ENCODE data around the gene DSCAM.
"Not testable (repeated sequence)": the region's sequence is repeated elsewhere in the genome, so short reads cannot be mapped to it uniquely, and the experiment has no call there.

The DSCAM gene

GRCh38 chr21:40272037-40272436 is 574.9 kb downstream of the DSCAM start:
- ChIA-PET CTCF (no interaction called here), POLR2A (no interaction called here)
- peaks cover 0 to 1% (median 0%) of the 10 kb centered on the region in 5 experiments for H3K9me3 ChIP-seq (ENCODE audit: control extremely low read depth in 1 of 5, control insufficient read depth in 4 of 5, insufficient read depth in 2 of 5, low read depth in 1 of 5, low read length in 4 of 5)
- DNase-seq: no peak
- H3K4me3 ChIP-seq (ENCODE audit: control insufficient read depth in 1 of 7, extremely low read depth in 1 of 7, insufficient read depth in 4 of 7, low read depth in 2 of 7, low read length in 6 of 7): no peak overlapping the region
- WGBS (ENCODE audit: insufficient coverage): 85% methylated on average over 3 of the region's 4 CpGs
- H3K4me1 ChIP-seq (ENCODE audit: control extremely low read depth in 1 of 4, control insufficient read depth in 4 of 4, insufficient read depth in 4 of 4, low read length in 3 of 4): no peaks in the 10 kb centered on the region
- H3K36me3 ChIP-seq (ENCODE audit: control insufficient read depth in 4 of 4, insufficient read depth in 4 of 4, low read length in 3 of 4): no peaks in the 10 kb centered on the region
- H3K27ac ChIP-seq (ENCODE audit: insufficient read depth in 1 of 2, low read depth in 1 of 2, low read length in 2 of 2, poor library complexity in 1 of 2, severe bottlenecking in 2 of 2): no peak overlapping the region
- peaks cover 0 to 2% (median 0%) of the 10 kb centered on the region in 5 experiments for H3K27me3 ChIP-seq (replicated peaks in 2 of 5; ENCODE audit: control insufficient read depth in 4 of 5, insufficient read depth in 5 of 5, low read length in 4 of 5)

DNA sequence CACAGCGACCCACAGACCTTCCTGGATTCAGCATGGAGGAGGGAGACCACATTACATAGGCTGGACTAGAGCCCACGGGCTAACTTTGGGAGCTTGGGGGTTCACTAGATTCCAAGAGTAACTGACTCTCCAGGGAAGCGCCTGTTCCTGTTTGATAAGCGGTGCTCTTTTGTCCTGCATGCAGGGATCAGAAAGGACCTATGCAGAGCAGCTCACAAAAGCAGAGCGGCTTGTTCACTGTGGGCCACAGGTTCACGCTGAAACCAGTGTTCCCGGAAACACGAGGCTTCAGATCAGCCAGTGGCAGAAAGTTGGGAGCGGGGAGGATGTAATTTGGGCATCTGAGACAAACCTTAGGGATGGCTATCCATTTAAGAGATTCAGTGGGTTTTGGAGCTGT is 575.8 kb downstream of the DSCAM start:
- 53% methylated on average over 8 of the region's 9 CpGs for WGBS (ENCODE audit: insufficient coverage)
- Histone ChIP-seq H3K4me3 (ENCODE audit: control insufficient read depth in 1 of 7, extremely low read depth in 1 of 7, insufficient read depth in 4 of 7, low read depth in 2 of 7, low read length in 6 of 7) (no peak overlapping the region), H3K36me3 (ENCODE audit: control insufficient read depth in 4 of 4, insufficient read depth in 4 of 4, low read length in 3 of 4) (no peaks in the 10 kb centered on the region), H3K9me3 (ENCODE audit: control extremely low read depth in 1 of 5, control insufficient read depth in 4 of 5, insufficient read depth in 2 of 5, low read depth in 1 of 5, low read length in 4 of 5) (no peaks in the 10 kb centered on the region), H3K27ac (ENCODE audit: insufficient read depth in 1 of 2, low read depth in 1 of 2, low read length in 2 of 2, poor library complexity in 1 of 2, severe bottlenecking in 2 of 2) (no peak overlapping the region), H3K4me1 (ENCODE audit: control extremely low read depth in 1 of 4, control insufficient read depth in 4 of 4, insufficient read depth in 4 of 4, low read length in 3 of 4) (no peaks in the 10 kb centered on the region), H3K27me3 (replicated peaks in 2 of 5; ENCODE audit: control insufficient read depth in 4 of 5, insufficient read depth in 5 of 5, low read length in 4 of 5) (peaks cover 0 to 2% (median 0%) of the 10 kb centered on the region in 5 experiments)
- ChIA-PET CTCF (no interaction called here), POLR2A (no interaction called here)
- DNase-seq: no peak

DNA sequence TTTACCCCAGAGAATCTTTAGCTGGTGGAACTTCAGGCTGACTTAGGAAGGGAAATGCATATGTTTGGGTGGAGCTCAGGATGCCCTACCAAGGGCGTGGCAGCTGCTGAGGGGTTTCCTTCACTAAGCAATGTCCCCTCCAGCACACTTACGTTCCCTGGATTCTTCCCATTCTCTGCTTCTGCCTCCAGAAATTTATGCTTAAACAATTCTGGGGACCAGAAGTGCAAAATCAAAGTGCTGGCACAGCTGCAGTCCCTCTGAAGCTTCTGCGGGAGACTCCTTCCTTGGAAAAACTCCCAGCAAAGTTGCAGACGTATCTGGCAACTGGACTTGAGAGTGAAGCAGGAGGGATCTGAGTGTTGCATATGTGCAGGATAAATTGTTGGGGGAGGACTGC is 576.9 kb downstream of the DSCAM start:
- H3K9me3 ChIP-seq (ENCODE audit: control extremely low read depth in 1 of 5, control insufficient read depth in 4 of 5, insufficient read depth in 2 of 5, low read depth in 1 of 5, low read length in 4 of 5): no peaks in the 10 kb centered on the region

DNA sequence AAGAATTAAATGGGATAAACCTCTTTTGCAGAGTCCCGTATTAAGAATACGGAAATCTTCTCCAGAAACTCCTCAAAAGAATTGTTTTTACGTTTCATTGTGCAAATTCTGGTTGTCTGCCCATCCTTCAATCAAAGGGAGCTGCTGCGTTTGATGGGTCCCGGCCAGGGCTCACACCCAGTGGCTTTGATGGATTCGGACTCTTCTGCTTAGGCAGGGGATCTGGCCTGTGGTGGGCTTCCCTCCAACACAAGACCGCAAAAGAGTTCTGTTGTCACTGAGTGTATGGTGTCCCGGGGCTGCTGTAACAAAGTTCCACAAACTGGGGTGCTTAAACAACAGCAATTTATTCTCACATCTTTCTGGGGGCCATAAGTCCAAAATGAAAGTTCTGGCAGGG is 577.7 kb downstream of the DSCAM start:
- Histone ChIP-seq H3K9me3 (ENCODE audit: control extremely low read depth in 1 of 5, control insufficient read depth in 4 of 5, insufficient read depth in 2 of 5, low read depth in 1 of 5, low read length in 4 of 5) (no peaks in the 10 kb centered on the region), H3K27me3 (replicated peaks in 2 of 5; ENCODE audit: control insufficient read depth in 4 of 5, insufficient read depth in 5 of 5, low read length in 4 of 5) (peaks cover 0 to 2% (median 0%) of the 10 kb centered on the region in 5 experiments), H3K4me1 (ENCODE audit: control extremely low read depth in 1 of 4, control insufficient read depth in 4 of 4, insufficient read depth in 4 of 4, low read length in 3 of 4) (no peaks in the 10 kb centered on the region), H3K27ac (ENCODE audit: insufficient read depth in 1 of 2, low read depth in 1 of 2, low read length in 2 of 2, poor library complexity in 1 of 2, severe bottlenecking in 2 of 2) (no peak overlapping the region), H3K36me3 (ENCODE audit: control insufficient read depth in 4 of 4, insufficient read depth in 4 of 4, low read length in 3 of 4) (no peaks in the 10 kb centered on the region), H3K4me3 (ENCODE audit: control insufficient read depth in 1 of 7, extremely low read depth in 1 of 7, insufficient read depth in 4 of 7, low read depth in 2 of 7, low read length in 6 of 7) (no peak overlapping the region)
- POLR2A ChIA-PET: no interaction called here
- 95% methylated on average over 7 of the region's 8 CpGs for WGBS (ENCODE audit: insufficient coverage)
- DNase-seq: no peak
- CTCF ChIA-PET: no interaction called here

More for the DNA sequence above, 576.9 kb downstream of the DSCAM start:
- H3K36me3 ChIP-seq (ENCODE audit: control insufficient read depth in 4 of 4, insufficient read depth in 4 of 4, low read length in 3 of 4): no peaks in the 10 kb centered on the region
- 81% methylated on average over 3 of the region's 4 CpGs for WGBS (ENCODE audit: insufficient coverage)
- POLR2A ChIA-PET: no interaction called here
- DNase-seq: no peak
- H3K27ac ChIP-seq (ENCODE audit: insufficient read depth in 1 of 2, low read depth in 1 of 2, low read length in 2 of 2, poor library complexity in 1 of 2, severe bottlenecking in 2 of 2): no peak overlapping the region
- no peaks in the 10 kb centered on the region for H3K4me1 ChIP-seq (ENCODE audit: control extremely low read depth in 1 of 4, control insufficient read depth in 4 of 4, insufficient read depth in 4 of 4, low read length in 3 of 4)
- H3K4me3 ChIP-seq (ENCODE audit: control insufficient read depth in 1 of 7, extremely low read depth in 1 of 7, insufficient read depth in 4 of 7, low read depth in 2 of 7, low read length in 6 of 7): no peak overlapping the region
- H3K27me3 ChIP-seq (replicated peaks in 2 of 5; ENCODE audit: control insufficient read depth in 4 of 5, insufficient read depth in 5 of 5, low read length in 4 of 5): peaks cover 0 to 2% (median 0%) of the 10 kb centered on the region in 5 experiments
- CTCF ChIA-PET: no interaction called here

GRCh38 chr21:40258456-40258855 is 588.5 kb downstream of the DSCAM start:
- DNase-seq; CTCF ChIA-PET; H3K36me3 ChIP-seq (ENCODE audit: control insufficient read depth in 4 of 4, insufficient read depth in 4 of 4, low read length in 3 of 4); H3K27me3 ChIP-seq (replicated peaks in 2 of 5; ENCODE audit: control insufficient read depth in 4 of 5, insufficient read depth in 5 of 5, low read length in 4 of 5); H3K4me1 ChIP-seq (ENCODE audit: control extremely low read depth in 1 of 4, control insufficient read depth in 4 of 4, insufficient read depth in 4 of 4, low read length in 3 of 4); H3K9me3 ChIP-seq (ENCODE audit: control extremely low read depth in 1 of 5, control insufficient read depth in 4 of 5, insufficient read depth in 2 of 5, low read depth in 1 of 5, low read length in 4 of 5); H3K27ac ChIP-seq (ENCODE audit: insufficient read depth in 1 of 2, low read depth in 1 of 2, low read length in 2 of 2, poor library complexity in 1 of 2, severe bottlenecking in 2 of 2); POLR2A ChIA-PET; H3K4me3 ChIP-seq (ENCODE audit: control insufficient read depth in 1 of 7, extremely low read depth in 1 of 7, insufficient read depth in 4 of 7, low read depth in 2 of 7, low read length in 6 of 7): not testable (repeated sequence)
- 86% methylated on average over 2 of the region's 3 CpGs for WGBS (ENCODE audit: insufficient coverage)

- Histone ChIP-seq H3K36me3 (ENCODE audit: control insufficient read depth in 4 of 4, insufficient read depth in 4 of 4, low read length in 3 of 4) (no peaks in the 10 kb centered on the region), H3K9me3 (ENCODE audit: control extremely low read depth in 1 of 5, control insufficient read depth in 4 of 5, insufficient read depth in 2 of 5, low read depth in 1 of 5, low read length in 4 of 5) (no peaks in the 10 kb centered on the region), H3K27me3 (replicated peaks in 2 of 5; ENCODE audit: control insufficient read depth in 4 of 5, insufficient read depth in 5 of 5, low read length in 4 of 5) (peaks cover 0 to 2% (median 0%) of the 10 kb centered on the region in 5 experiments), H3K27ac (ENCODE audit: insufficient read depth in 1 of 2, low read depth in 1 of 2, low read length in 2 of 2, poor library complexity in 1 of 2, severe bottlenecking in 2 of 2) (no peak overlapping the region), H3K4me1 (ENCODE audit: control extremely low read depth in 1 of 4, control insufficient read depth in 4 of 4, insufficient read depth in 4 of 4, low read length in 3 of 4) (no peaks in the 10 kb centered on the region), H3K4me3 (ENCODE audit: control insufficient read depth in 1 of 7, extremely low read depth in 1 of 7, insufficient read depth in 4 of 7, low read depth in 2 of 7, low read length in 6 of 7) (no peak overlapping the region)
- ChIA-PET POLR2A (no interaction called here), CTCF (no interaction called here)
- 80% methylated on average over 1 of the region's 3 CpGs for WGBS (ENCODE audit: insufficient coverage)
- no peak for DNase-seq
Observed at GRCh38 chr21:40257342-40257741, 589.6 kb downstream of the DSCAM start.

DNA sequence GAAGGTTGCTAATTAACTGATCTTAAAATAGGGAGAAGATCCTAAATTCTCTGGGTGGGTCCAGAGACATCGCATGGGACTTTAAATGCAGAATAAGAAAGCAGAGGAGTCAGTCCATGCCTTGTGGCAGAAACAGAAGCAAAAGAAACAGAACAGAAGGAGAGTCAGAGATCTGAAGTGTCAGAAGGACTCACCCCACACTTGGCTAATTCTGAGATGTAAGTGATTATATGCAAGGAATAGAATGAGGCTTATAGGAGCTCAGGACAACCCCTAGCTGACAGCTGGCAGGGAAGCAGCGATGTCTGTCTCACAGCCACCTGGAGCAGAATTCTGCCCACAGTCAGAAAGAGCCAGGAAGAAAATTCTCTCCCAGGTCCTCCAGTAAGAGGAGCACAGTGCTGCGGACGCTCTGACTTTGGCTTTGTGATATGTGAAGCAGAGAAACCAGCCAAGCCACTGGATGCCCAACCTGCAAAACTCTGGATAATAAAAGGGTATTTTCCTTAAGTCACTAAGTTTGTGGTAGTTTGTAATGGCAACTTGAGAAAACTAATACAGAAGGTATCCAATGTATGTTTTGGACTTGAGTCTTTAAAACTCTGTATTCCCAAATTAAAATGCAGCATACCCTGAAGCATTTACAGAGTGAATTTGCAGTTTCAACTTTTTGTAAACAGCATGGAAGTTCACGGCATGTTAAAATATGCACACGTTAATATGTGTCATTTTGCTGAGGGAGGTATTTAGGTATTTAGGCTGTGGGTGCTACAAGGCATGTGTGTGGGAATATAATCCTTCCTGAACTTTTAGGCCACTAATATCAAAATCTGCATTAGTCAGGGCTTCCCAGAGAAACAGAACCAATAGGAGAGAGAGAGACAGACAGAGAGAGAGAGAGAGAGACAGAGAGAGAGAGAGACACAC is 591.2 kb downstream of the DSCAM start:
- no peak for DNase-seq
- peaks cover 0 to 6% (median 0%) of the 10 kb centered on the region in 5 experiments for H3K9me3 ChIP-seq (ENCODE audit: control extremely low read depth in 1 of 5, control insufficient read depth in 4 of 5, insufficient read depth in 2 of 5, low read depth in 1 of 5, low read length in 4 of 5)
- ChIA-PET CTCF (no interaction called here), POLR2A (no interaction called here)
- no peak overlapping the region for H3K4me3 ChIP-seq (ENCODE audit: control insufficient read depth in 1 of 7, extremely low read depth in 1 of 7, insufficient read depth in 4 of 7, low read depth in 2 of 7, low read length in 6 of 7)
- H3K4me1 ChIP-seq (ENCODE audit: control extremely low read depth in 1 of 4, control insufficient read depth in 4 of 4, insufficient read depth in 4 of 4, low read length in 3 of 4): no peaks in the 10 kb centered on the region
- 100% methylated on average over 4 of the region's 6 CpGs for WGBS (ENCODE audit: insufficient coverage)
- H3K27ac ChIP-seq (ENCODE audit: insufficient read depth in 1 of 2, low read depth in 1 of 2, low read length in 2 of 2, poor library complexity in 1 of 2, severe bottlenecking in 2 of 2): no peak overlapping the region
- peaks cover 0 to 2% (median 0%) of the 10 kb centered on the region in 5 experiments for H3K27me3 ChIP-seq (replicated peaks in 2 of 5; ENCODE audit: control insufficient read depth in 4 of 5, insufficient read depth in 5 of 5, low read length in 4 of 5)
- no peaks in the 10 kb centered on the region for H3K36me3 ChIP-seq (ENCODE audit: control insufficient read depth in 4 of 4, insufficient read depth in 4 of 4, low read length in 3 of 4)

Data from common myeloid progenitor, CD34-positive (primary cell).